Measurements from ENCODE around the gene WRAP53.

The WRAP53 gene

GRCh38 chr17:7714721-7715594, 26.7 kb downstream of the WRAP53 start:
- Histone ChIP-seq H3F3A (ENCODE audit: insufficient read depth) (no peaks in the 10 kb centered on the region), H3K4me3 (ENCODE audit: insufficient read depth, low read length, poor library complexity, severe bottlenecking) (no peak overlapping the region), H3K9me3 (ENCODE audit: insufficient read depth, low read length) (no peaks in the 10 kb centered on the region), H3K27me3 (ENCODE audit: low read length) (no peaks in the 10 kb centered on the region), H3K4me2 (ENCODE audit: low read depth, low read length, poor library complexity, severe bottlenecking) (no peak overlapping the region), H3K9me2 (replicated peaks; ENCODE audit: insufficient read depth, low read length) (no peaks in the 10 kb centered on the region), H3K36me3 (ENCODE audit: low read length) (no peaks in the 10 kb centered on the region), H3K27ac (ENCODE audit: low read depth, low read length) (no peak overlapping the region), H3K79me2 (ENCODE audit: insufficient read depth, low read length) (no peaks in the 10 kb centered on the region), H3K9ac (ENCODE audit: low read length) (no peak overlapping the region), H2AFZ (ENCODE audit: low read depth, low read length, severe bottlenecking) (no peak overlapping the region), H4K20me1 (ENCODE audit: low read depth, low read length) (no peaks in the 10 kb centered on the region)
- TF ChIP-seq EZH2phosphoT487 (conservative IDR thresholded peaks at IDR 0.05; ENCODE audit: low read length) (no peak), CTCF (IDR thresholded peaks at IDR 0.05; ENCODE audit: insufficient read depth, low read length, poor library complexity, severe bottlenecking) (no peak)

GRCh38 chr17:7715936-7716886, 27.9 kb downstream of the WRAP53 start:
- H3K27ac ChIP-seq (ENCODE audit: low read depth, low read length): no peak overlapping the region
- no peak for TF ChIP-seq CTCF (IDR thresholded peaks at IDR 0.05; ENCODE audit: insufficient read depth, low read length, poor library complexity, severe bottlenecking)
- TF ChIP-seq EZH2phosphoT487 (conservative IDR thresholded peaks at IDR 0.05; ENCODE audit: low read length): no peak
- no peaks in the 10 kb centered on the region for H3K79me2 ChIP-seq (ENCODE audit: insufficient read depth, low read length)
- no peak overlapping the region for H3K9ac ChIP-seq (ENCODE audit: low read length)
- no peaks in the 10 kb centered on the region for H3F3A ChIP-seq (ENCODE audit: insufficient read depth)
- no peaks in the 10 kb centered on the region for H3K27me3 ChIP-seq (ENCODE audit: low read length)
- H4K20me1 ChIP-seq (ENCODE audit: low read depth, low read length): no peaks in the 10 kb centered on the region
- no peak overlapping the region for H2AFZ ChIP-seq (ENCODE audit: low read depth, low read length, severe bottlenecking)
- no peaks in the 10 kb centered on the region for H3K9me2 ChIP-seq (replicated peaks; ENCODE audit: insufficient read depth, low read length)
- no peak overlapping the region for H3K4me3 ChIP-seq (ENCODE audit: insufficient read depth, low read length, poor library complexity, severe bottlenecking)
- H3K36me3 ChIP-seq (ENCODE audit: low read length): no peaks in the 10 kb centered on the region
- H3K9me3 ChIP-seq (ENCODE audit: insufficient read depth, low read length): no peaks in the 10 kb centered on the region
- peak overlapping the region; percentile 54 for H3K4me2 ChIP-seq (ENCODE audit: low read depth, low read length, poor library complexity, severe bottlenecking)

GRCh38 chr17:7716901-7717755, 28.9 kb downstream of the WRAP53 start, which contains the start of gene DNAH2:
Gene DNAH2 (plus strand): TSS chr17:7717744. CDS start chr17:7719735, 1,991 bp downstream.
- Histone ChIP-seq H3K27ac (ENCODE audit: low read depth, low read length) (no peak within 1 kb of the TSS), H2AFZ (ENCODE audit: low read depth, low read length, severe bottlenecking) (peak within 1 kb of the TSS; percentile 78)

More at GRCh38 chr17:7716901-7717755, 28.9 kb downstream of the WRAP53 start, which contains the start of gene DNAH2:
- Histone ChIP-seq H3K79me2 (ENCODE audit: insufficient read depth, low read length) (no peaks in the 10 kb centered on the region), H3K9ac (ENCODE audit: low read length) (peak within 1 kb of the TSS; percentile 47), H3K36me3 (ENCODE audit: low read length) (no peaks in the 10 kb centered on the region), H3K9me3 (ENCODE audit: insufficient read depth, low read length) (no peaks in the 10 kb centered on the region), H3K4me3 (ENCODE audit: insufficient read depth, low read length, poor library complexity, severe bottlenecking) (peak within 1 kb of the TSS; percentile 40), H3K9me2 (replicated peaks; ENCODE audit: insufficient read depth, low read length) (no peaks in the 10 kb centered on the region), H3F3A (ENCODE audit: insufficient read depth) (no peaks in the 10 kb centered on the region), H4K20me1 (ENCODE audit: low read depth, low read length) (no peaks in the 10 kb centered on the region), H3K27me3 (ENCODE audit: low read length) (no peaks in the 10 kb centered on the region), H3K4me2 (ENCODE audit: low read depth, low read length, poor library complexity, severe bottlenecking) (peak within 1 kb of the TSS; percentile 54)
- peak; percentile 26 for TF ChIP-seq CTCF (IDR thresholded peaks at IDR 0.05; ENCODE audit: insufficient read depth, low read length, poor library complexity, severe bottlenecking)
- 0 out of 2 replicates have a peak, but pooled peaks have one; percentile 29 for TF ChIP-seq EZH2phosphoT487 (conservative IDR thresholded peaks at IDR 0.05; ENCODE audit: low read length)
